OCI-LY1 (cell line): Measurements from ENCODE around the gene CMTM2.

ENCODE experiments used
- H2AFZ ChIP-seq: fragments of 200-600 bp; sonication (generic), shearing (Covaris generic); 2 replicates; pipeline ENCODE4 v1.6.0; 2014; ENCODE audit warnings: antibody characterized with exemption, mild to moderate bottlenecking, low read length
- H3F3A ChIP-seq: fragments of 200-600 bp; sonication (generic), shearing (Covaris generic); 2 replicates; pipeline ENCODE4 v1.6.0; 2014; ENCODE audit warnings: mild to moderate bottlenecking, antibody characterized with exemption, low read length, moderate library complexity; ENCODE audit not compliant: insufficient read depth
- H3K27ac ChIP-seq: fragments of 200-600 bp; sonication (generic); 2 replicates; pipeline ENCODE4 v1.5.1; 2014; ENCODE audit warnings: low read length, mixed run types, mild to moderate bottlenecking, low read depth; ENCODE audit not compliant: poor library complexity, severe bottlenecking
- H3K27me3 ChIP-seq: fragments of 200-600 bp; sonication (generic); 2 replicates; pipeline ENCODE4 v1.6.0; 2014; ENCODE audit warnings: antibody characterized with exemption, mild to moderate bottlenecking, low read length, moderate library complexity; ENCODE audit not compliant: insufficient read depth
- H3K36me3 ChIP-seq: fragments of 200-600 bp; sonication (generic); 2 replicates; pipeline ENCODE4 v1.6.1; 2014; ENCODE audit warnings: mild to moderate bottlenecking, antibody characterized with exemption, low read length, moderate library complexity, mixed read lengths; ENCODE audit not compliant: insufficient read depth
- H3K4me1 ChIP-seq: fragments of 200-600 bp; sonication (generic); 2 replicates; pipeline ENCODE4 v1.5.1; 2014; ENCODE audit warnings: mild to moderate bottlenecking, low read length, moderate library complexity; ENCODE audit not compliant: insufficient read depth, severe bottlenecking
- H3K4me2 ChIP-seq: fragments of 200-600 bp; sonication (generic), shearing (Covaris generic); 2 replicates; pipeline ENCODE4 v1.6.1; 2014; ENCODE audit warnings: low read length
- H3K4me3 ChIP-seq: fragments of 200-600 bp; sonication (generic); 2 replicates; pipeline ENCODE4 v1.5.1; 2014; ENCODE audit warnings: low read length, low read depth, mild to moderate bottlenecking, mixed read lengths; ENCODE audit not compliant: poor library complexity, severe bottlenecking
- H3K79me2 ChIP-seq: fragments of 200-600 bp; shearing (Covaris generic); 2 replicates; pipeline ENCODE4 v1.6.1; 2016; ENCODE audit warnings: mixed run types, low read length, mixed read lengths; ENCODE audit not compliant: insufficient read depth
- H3K9ac ChIP-seq: fragments of 200-600 bp; sonication (generic), shearing (Covaris generic); 2 replicates; pipeline ENCODE4 v1.6.1; 2014; ENCODE audit warnings: mild to moderate bottlenecking, low read length, mixed read lengths
- H3K9me2 ChIP-seq: fragments of 200-600 bp; sonication (generic), shearing (Covaris generic); 2 replicates; pipeline ENCODE4 v1.6.1; 2014; ENCODE audit warnings: low read depth, mild to moderate bottlenecking, low read length, mixed read lengths
- H3K9me3 ChIP-seq: fragments of 200-600 bp; shearing (Covaris generic); 2 replicates; pipeline ENCODE4 v1.6.1; 2014; ENCODE audit warnings: low read length, mixed read lengths
- H4K20me1 ChIP-seq: fragments of 200-600 bp; sonication (generic), shearing (Covaris generic); 2 replicates; pipeline ENCODE4 v1.6.0; 2016; ENCODE audit warnings: mild to moderate bottlenecking, low read length; ENCODE audit not compliant: insufficient read depth
- EZH2 ChIP-seq: fragments of 200-600 bp; sonication (generic), shearing (Covaris generic); IDR thresholded peaks from 2 replicates; pipeline ENCODE4 v1.8.0; 2017; ENCODE audit warnings: borderline replicate concordance, mixed run types, mild to moderate bottlenecking, antibody characterized with exemption, low read length, moderate library complexity, mixed read lengths
- TF ChIP-seq, protein P1 (sequence below): fragments of 200-600 bp; sonication (generic), shearing (Covaris generic); IDR thresholded peaks from 2 replicates; pipeline ENCODE4 v1.5.1; 2017; ENCODE audit warnings: mild to moderate bottlenecking, antibody characterized with exemption, low read length, moderate library complexity, mixed read lengths

Gene CMTM2

DNA sequence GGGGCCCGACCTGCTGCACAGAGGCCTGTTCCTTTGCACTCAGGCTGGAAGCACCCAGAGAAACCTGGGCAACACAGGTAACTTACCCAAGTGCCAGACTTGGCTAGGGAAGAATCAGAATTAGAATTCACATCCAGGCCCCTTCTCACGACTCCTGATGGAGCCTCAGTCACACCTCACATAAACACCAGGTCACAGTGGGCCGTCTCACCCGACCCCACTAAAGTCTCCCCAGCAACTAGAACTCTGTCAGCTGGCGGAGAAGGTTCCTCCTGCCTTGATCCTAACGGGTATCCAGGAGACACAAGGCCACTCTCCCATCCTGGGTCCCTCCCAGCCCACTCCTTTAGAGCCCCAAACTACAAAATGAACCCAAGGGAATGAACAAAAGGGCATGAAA is 35.7 kb upstream of the CMTM2 start:
- Histone ChIP-seq H4K20me1 (no peaks in the 10 kb centered on the region), H3K4me3 (no peak overlapping the region), H3K4me1 (peaks cover 45% of the 10 kb centered on the region), H2AFZ (no peak overlapping the region), H3K4me2 (no peak overlapping the region), H3F3A (no peaks in the 10 kb centered on the region), H3K9me2 (no peaks in the 10 kb centered on the region), H3K27me3 (no peaks in the 10 kb centered on the region), H3K9ac (no peak overlapping the region), H3K27ac (peak overlapping the region; percentile 3), H3K79me2 (no peaks in the 10 kb centered on the region), H3K36me3 (no peaks in the 10 kb centered on the region), H3K9me3 (no peaks in the 10 kb centered on the region)
- no peak for TF ChIP-seq EZH2
- TF ChIP-seq, protein P1, sequence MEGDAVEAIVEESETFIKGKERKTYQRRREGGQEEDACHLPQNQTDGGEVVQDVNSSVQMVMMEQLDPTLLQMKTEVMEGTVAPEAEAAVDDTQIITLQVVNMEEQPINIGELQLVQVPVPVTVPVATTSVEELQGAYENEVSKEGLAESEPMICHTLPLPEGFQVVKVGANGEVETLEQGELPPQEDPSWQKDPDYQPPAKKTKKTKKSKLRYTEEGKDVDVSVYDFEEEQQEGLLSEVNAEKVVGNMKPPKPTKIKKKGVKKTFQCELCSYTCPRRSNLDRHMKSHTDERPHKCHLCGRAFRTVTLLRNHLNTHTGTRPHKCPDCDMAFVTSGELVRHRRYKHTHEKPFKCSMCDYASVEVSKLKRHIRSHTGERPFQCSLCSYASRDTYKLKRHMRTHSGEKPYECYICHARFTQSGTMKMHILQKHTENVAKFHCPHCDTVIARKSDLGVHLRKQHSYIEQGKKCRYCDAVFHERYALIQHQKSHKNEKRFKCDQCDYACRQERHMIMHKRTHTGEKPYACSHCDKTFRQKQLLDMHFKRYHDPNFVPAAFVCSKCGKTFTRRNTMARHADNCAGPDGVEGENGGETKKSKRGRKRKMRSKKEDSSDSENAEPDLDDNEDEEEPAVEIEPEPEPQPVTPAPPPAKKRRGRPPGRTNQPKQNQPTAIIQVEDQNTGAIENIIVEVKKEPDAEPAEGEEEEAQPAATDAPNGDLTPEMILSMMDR, result no peak

DNA sequence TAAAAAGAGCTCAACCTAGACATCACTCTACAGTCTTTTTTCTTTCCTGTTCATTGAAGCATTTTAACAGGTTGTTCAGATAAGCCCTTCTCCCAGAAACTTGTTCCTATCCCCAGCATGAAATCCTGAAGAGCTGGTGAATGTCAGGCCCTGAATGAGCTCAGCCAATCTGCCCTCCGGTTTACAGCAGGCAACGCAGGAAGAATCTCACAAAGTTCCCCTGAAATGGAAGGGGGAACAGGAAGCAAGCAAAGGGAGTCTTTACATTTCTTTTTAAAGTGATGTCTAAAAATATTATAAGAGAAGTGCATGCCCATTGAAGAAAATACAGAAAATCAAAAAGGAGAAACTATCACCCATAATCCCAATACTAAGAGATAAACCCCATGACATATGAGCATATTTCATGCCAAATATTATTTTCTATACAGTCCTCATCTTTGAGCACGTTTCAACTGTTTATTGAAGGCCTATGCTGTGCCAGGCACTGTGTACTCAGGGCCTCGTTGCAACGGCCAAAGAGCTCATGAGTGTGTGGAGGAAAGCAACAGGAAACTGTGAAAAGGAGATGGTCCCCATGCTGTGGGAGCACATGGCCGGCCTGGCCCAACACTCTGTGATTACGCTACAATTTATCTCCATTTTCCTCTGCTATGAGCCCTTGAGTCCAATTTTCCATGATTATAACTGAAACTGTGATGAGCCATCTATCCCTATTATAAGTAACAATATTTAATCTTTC is 35.1 kb upstream of the CMTM2 start:
- no peaks in the 10 kb centered on the region for H3K36me3 ChIP-seq
- H3K9ac ChIP-seq, result no peak overlapping the region
- no peak for TF ChIP-seq EZH2
- TF ChIP-seq, protein P1, result no peak
- no peak overlapping the region for H2AFZ ChIP-seq
- no peaks in the 10 kb centered on the region for H3K27me3 ChIP-seq
- peaks cover 48% of the 10 kb centered on the region for H3K4me1 ChIP-seq
- H3K9me2 ChIP-seq, result no peaks in the 10 kb centered on the region
- H3K79me2 ChIP-seq, result no peaks in the 10 kb centered on the region
- H3K27ac ChIP-seq, result peak overlapping the region; percentile 62
- H3K4me2 ChIP-seq, result no peak overlapping the region
- no peaks in the 10 kb centered on the region for H4K20me1 ChIP-seq
- no peaks in the 10 kb centered on the region; the same call in 1 of the 2 replicates for H3F3A ChIP-seq
- H3K4me3 ChIP-seq, result no peak overlapping the region
- no peaks in the 10 kb centered on the region for H3K9me3 ChIP-seq

DNA sequence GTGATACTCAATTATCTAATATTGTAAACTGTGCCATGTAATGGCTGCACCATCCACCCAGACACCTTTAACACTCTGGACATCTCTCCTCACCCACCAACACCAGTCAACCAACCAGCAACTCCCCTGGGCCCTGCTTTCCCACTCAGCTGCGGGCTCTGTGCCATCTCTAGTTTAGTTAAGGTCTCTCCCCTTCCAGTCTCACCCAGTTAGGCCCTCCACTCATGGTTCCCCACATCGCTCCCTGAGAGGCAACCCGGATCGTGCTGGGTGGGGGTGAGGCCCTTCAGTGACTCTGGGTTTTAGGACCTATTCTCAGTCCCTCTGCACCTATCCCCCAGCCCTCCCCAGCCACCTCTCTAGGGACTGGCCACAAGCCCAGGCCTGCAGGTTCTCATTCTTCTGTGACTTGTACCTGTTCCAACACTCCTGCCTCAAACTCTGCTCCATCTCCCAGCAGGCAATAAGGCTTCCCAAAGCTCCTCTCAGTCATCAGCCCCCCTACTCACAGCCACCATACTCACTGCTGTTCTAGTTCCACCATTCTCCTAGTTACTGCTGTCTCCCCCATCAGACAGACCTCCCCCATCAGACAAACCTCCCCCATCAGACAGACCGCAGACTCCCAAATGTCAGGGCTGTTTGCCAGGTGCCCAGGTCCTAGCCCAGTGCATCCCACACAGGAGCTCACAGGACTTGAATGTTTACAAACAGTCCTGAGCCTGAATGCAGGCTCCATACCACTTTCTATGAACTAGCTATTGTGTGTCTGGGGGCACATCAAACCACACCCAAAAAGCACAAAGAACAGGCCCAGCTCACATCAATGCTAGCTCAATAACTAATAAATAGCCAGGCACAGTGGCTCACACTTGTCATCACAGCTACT is 31.9 kb upstream of the CMTM2 start:
- TF ChIP-seq, protein P1, result no peak
- TF ChIP-seq EZH2, result no peak
- H3K4me3 ChIP-seq, result no peak overlapping the region
- no peak overlapping the region for H3K4me2 ChIP-seq
- H3K9me3 ChIP-seq, result no peaks in the 10 kb centered on the region
- H3K4me1 ChIP-seq, result peaks cover 64% of the 10 kb centered on the region
- H3K27me3 ChIP-seq, result no peaks in the 10 kb centered on the region
- no peaks in the 10 kb centered on the region for H3K9me2 ChIP-seq
- no peaks in the 10 kb centered on the region for H3K36me3 ChIP-seq
- H3K27ac ChIP-seq, result peak overlapping the region; percentile 58
- H4K20me1 ChIP-seq, result no peaks in the 10 kb centered on the region
- H3K79me2 ChIP-seq, result no peaks in the 10 kb centered on the region
- H3K9ac ChIP-seq, result no peak overlapping the region
- no peak overlapping the region for H2AFZ ChIP-seq
- H3F3A ChIP-seq, result no peaks in the 10 kb centered on the region; the same call in 1 of the 2 replicates
